Endothelial cell of umbilical vein (primary cell): ENCODE data around the gene PDLIM4. TPM values are rescaled to one million over a fixed set of nuclear protein-coding genes. Genes with fewer than 3 reads are reported as not detected.

Source experiments
- BruUV-seq: library from RNA; stranded (reverse); fragments of 400-500 nt; replicated peaks from 2 replicates; lab custom pipeline; 2021; lab: Mats Ljungman, UMichigan
- CTCF ChIA-PET: fragments of 300-600, 350-600 bp; sonication (Branson Sonifier 250); formaldehyde crosslinking; loops from one replicate; lab custom pipeline; 2021; ENCODE audit warnings: antibody characterized with exemption, inconsistent platforms; lab: Charles Lee
- POLR2A ChIA-PET: fragments of 300-600, 350-600 bp; sonication (Branson Sonifier 250); formaldehyde crosslinking; loops from one replicate; lab custom pipeline; 2021; ENCODE audit warnings: antibody characterized with exemption, inconsistent platforms; lab: Charles Lee
- DNase-seq: peaks from one replicate; pipeline ENCODE4 v3.0.0-alpha.2; 2011; ENCODE audit warnings: low read depth, low spot score
- FAIRE-seq: peaks from 2 replicates; lab custom pipeline; 2011; peaks lifted over from hg19 to GRCh38; lab: Jason Lieb, UNC
- H2AFZ ChIP-seq: 2 replicates; pipeline ENCODE4 v1.6.0; 2012; ENCODE audit warnings: low read depth, low read length, control low read depth, inconsistent platforms
- H3K27ac ChIP-seq: 2 replicates; pipeline ENCODE4 v1.5.1; 2011; ENCODE audit warnings: low read depth, mild to moderate bottlenecking, control low read depth, low read length, moderate library complexity; ENCODE audit not compliant: insufficient read depth
- H3K27me3 ChIP-seq, 2 experiments: 2 replicates each; pipeline versions ENCODE4 v1.6.0 to v1.6.1; 2011; ENCODE audit warnings: low read length in 2 of 2, mixed read lengths in 1 of 2; ENCODE audit not compliant: control insufficient read depth in 2 of 2, insufficient read depth in 2 of 2
- H3K36me3 ChIP-seq, 2 experiments: 2 replicates in 1 of 2; 3 replicates in 1 of 2; pipeline ENCODE4 v1.5.1; 2011; ENCODE audit warnings: low read length in 2 of 2, mild to moderate bottlenecking in 1 of 2, moderate library complexity in 1 of 2; ENCODE audit not compliant: control insufficient read depth in 2 of 2, insufficient read depth in 2 of 2; ENCODE audit errors: extremely low read depth in 1 of 2
- H3K4me1 ChIP-seq: 3 replicates; pipeline ENCODE4 v1.5.1; 2011; ENCODE audit warnings: mild to moderate bottlenecking, low read length; ENCODE audit not compliant: control insufficient read depth, insufficient read depth; ENCODE audit errors: extremely low read depth
- H3K4me2 ChIP-seq: 2 replicates; pipeline ENCODE4 v1.6.1; 2011; ENCODE audit warnings: low read length, control low read depth, mixed read lengths; ENCODE audit not compliant: insufficient read depth
- H3K4me3 ChIP-seq, 3 experiments: fragments of 200-600 bp in 1 of 3; sonication (generic), shearing (Covaris generic) in 1 of 3; replicated peaks in 1 of 3; 2 replicates each; pipeline ENCODE4 v1.5.1; 2011 to 2016; ENCODE audit warnings: control low read depth in 3 of 3, low read length in 3 of 3, mild to moderate bottlenecking in 2 of 3, inconsistent platforms in 1 of 3, low read depth in 1 of 3, moderate library complexity in 1 of 3; ENCODE audit not compliant: insufficient read depth in 1 of 3
- H3K79me2 ChIP-seq: 2 replicates; pipeline ENCODE4 v1.6.0; 2012; ENCODE audit warnings: low read length, inconsistent platforms; ENCODE audit not compliant: control insufficient read depth, insufficient read depth
- H3K9ac ChIP-seq: replicated peaks from 2 replicates; pipeline ENCODE3; 2011; ENCODE audit warnings: low read length, control low read depth; ENCODE audit not compliant: insufficient read depth; ENCODE audit errors: extremely low read depth
- H3K9me1 ChIP-seq: replicated peaks from 3 replicates; pipeline ENCODE4 v1.6.0; 2011; ENCODE audit warnings: mild to moderate bottlenecking, low read length; ENCODE audit not compliant: control insufficient read depth, insufficient read depth; ENCODE audit errors: extremely low read depth
- H3K9me3 ChIP-seq: replicated peaks from 2 replicates; pipeline ENCODE4 v1.5.1; 2012; ENCODE audit warnings: low read length, inconsistent platforms; ENCODE audit not compliant: control insufficient read depth, insufficient read depth
- H4K20me1 ChIP-seq: replicated peaks from 2 replicates; pipeline ENCODE3; 2011; ENCODE audit warnings: mild to moderate bottlenecking, low read length; ENCODE audit not compliant: control insufficient read depth, insufficient read depth; ENCODE audit errors: extremely low read depth
- CTCF ChIP-seq, 2 donors: IDR thresholded peaks; 1 replicate in 1 of 2; 2 replicates in 1 of 2; pipeline ENCODE4 v1.5.1; 2011; ENCODE audit warnings: low read length in 2 of 2, mild to moderate bottlenecking in 2 of 2, moderate library complexity in 2 of 2, control low read depth in 1 of 2, inconsistent platforms in 1 of 2, low read depth in 1 of 2; ENCODE audit not compliant: insufficient read depth in 1 of 2; ENCODE audit errors: extremely low read depth in 1 of 2
- EZH2 ChIP-seq: IDR thresholded peaks from 2 replicates; pipeline ENCODE4 v1.6.1; 2012; ENCODE audit warnings: borderline replicate concordance, low read depth, mild to moderate bottlenecking, moderate library complexity, low read length, inconsistent platforms; ENCODE audit not compliant: severe bottlenecking
- FOS ChIP-seq: IDR thresholded peaks from 2 replicates; pipeline ENCODE4 v1.6.1; 2011; ENCODE audit warnings: mild to moderate bottlenecking, low read length, moderate library complexity, borderline replicate concordance; ENCODE audit not compliant: insufficient read depth
- GATA2 ChIP-seq: IDR thresholded peaks from 2 replicates; pipeline ENCODE4 v1.7.0; 2011; ENCODE audit warnings: low read depth, mild to moderate bottlenecking, moderate library complexity, mixed read lengths, low read length; ENCODE audit not compliant: insufficient read length, insufficient read depth
- JUN ChIP-seq: IDR thresholded peaks from 2 replicates; pipeline ENCODE4 v1.6.1; 2011; ENCODE audit warnings: borderline replicate concordance, low read depth; ENCODE audit not compliant: insufficient read length, insufficient read depth
- MAX ChIP-seq: IDR thresholded peaks from 2 replicates; pipeline ENCODE4 v1.6.1; 2011; ENCODE audit not compliant: insufficient read depth, insufficient read length
- MYC ChIP-seq: IDR thresholded peaks from one replicate; pipeline ENCODE4 v1.6.1; 2011; ENCODE audit warnings: mild to moderate bottlenecking, low read depth, low read length
- POLR2A ChIP-seq: IDR thresholded peaks from 2 replicates; pipeline ENCODE4 v1.6.1; 2012; ENCODE audit warnings: low read depth, mild to moderate bottlenecking, control low read depth, low read length
- POLR2AphosphoS5 ChIP-seq: IDR thresholded peaks from 2 replicates; pipeline ENCODE4 v1.6.1; 2012; ENCODE audit warnings: low read depth, mild to moderate bottlenecking, control low read depth, low read length, moderate library complexity; ENCODE audit not compliant: insufficient read depth
- dilution Hi-C: fragments of 300-500 bp; cut with MboI; formaldehyde crosslinking; loops from one replicate; pipeline ENCODE4 v1.15.0; 2019; ENCODE audit warnings: low sequenced_read_pairs; ENCODE audit not compliant: extremely low pct_ligation_motif_present
- intact Hi-C: fragments of 100-400 bp; cut with micrococcal nuclease; formaldehyde crosslinking; loops from one replicate; pipeline ENCODE4 v1.10.0; 2022
- polyA plus RNA-seq, 4 experiments: library from polyadenylated mRNA; depleted of rRNA in 3 of 4; stranded (reverse) in 3 of 4; unstranded in 1 of 4; fragments of >200 nt; gene quantifications; 2 replicates each; pipeline versions ENCODE4 v1.2.1 to v1.2.3, GENCODE V29; 2011 to 2012; ENCODE audit warnings: missing spikeins in 1 of 4
- total RNA-seq: library from RNA; stranded (reverse); gene quantifications from 2 replicates; pipeline ENCODE4 v1.2.3, GENCODE V29; 2021

The PDLIM4 gene
- total and polyA plus RNA-seq, 2 donors (not counting 3 experiments of a cell fraction or from before 2014, with no cell fraction given) = 65.7 to 112 TPM

- BruUV-seq = no TSS peak
- intact Hi-C loops = no loop called here
Measured at GRCh38 chr5:132222649-132223038, 34.9 kb upstream of the PDLIM4 start.

More at GRCh38 chr5:132222649-132223038, 34.9 kb upstream of the PDLIM4 start:
- Histone ChIP-seq H2AFZ (no peak overlapping the region), H3K4me1 (no peaks in the 10 kb centered on the region), H3K9me3 (no peaks in the 10 kb centered on the region), H3K79me2 (no peaks in the 10 kb centered on the region), H3K36me3 (peaks cover 0 to 2% of the 10 kb centered on the region in 2 experiments), H3K27ac (no peak overlapping the region), H3K9me1 (no peaks in the 10 kb centered on the region), H4K20me1 (no peaks in the 10 kb centered on the region), H3K27me3 (no peaks in the 10 kb centered on the region), H3K4me3 (no peak overlapping the region), H3K9ac (no peak overlapping the region), H3K4me2 (no peak overlapping the region)
- dilution Hi-C loops = no loop called here
- DNase-seq (no peak), FAIRE-seq (no peak)
- CTCF ChIA-PET = interaction anchor here (1.2 to 3.5 kb wide), 2 partner anchors 14 to 15 kb away, joined by 4 to 19 read pairs; no protein-coding TSS in a partner anchor
- POLR2A ChIA-PET = no interaction called here
- TF ChIP-seq CTCF (IDR thresholded peaks at IDR 0.05; ENCODE audit: extremely low read depth in 1 of 2, insufficient read depth in 1 of 2, low read depth in 1 of 2, low read length in 2 of 2) (no peak), POLR2A (no peak), POLR2AphosphoS5 (no peak), JUN (no peak), GATA2 (no peak), MAX (no peak), MYC (no peak), FOS (no peak), EZH2 (no peak)
